ENCODE results near the gene RGS10. TPM values are rescaled to one million over a fixed set of nuclear protein-coding genes. Genes with fewer than 3 reads are reported as not detected.

RGS10 gene
- total and polyA plus RNA-seq, 2 experiments from 2014 or later = 26.9 to 40.3 TPM

DNA sequence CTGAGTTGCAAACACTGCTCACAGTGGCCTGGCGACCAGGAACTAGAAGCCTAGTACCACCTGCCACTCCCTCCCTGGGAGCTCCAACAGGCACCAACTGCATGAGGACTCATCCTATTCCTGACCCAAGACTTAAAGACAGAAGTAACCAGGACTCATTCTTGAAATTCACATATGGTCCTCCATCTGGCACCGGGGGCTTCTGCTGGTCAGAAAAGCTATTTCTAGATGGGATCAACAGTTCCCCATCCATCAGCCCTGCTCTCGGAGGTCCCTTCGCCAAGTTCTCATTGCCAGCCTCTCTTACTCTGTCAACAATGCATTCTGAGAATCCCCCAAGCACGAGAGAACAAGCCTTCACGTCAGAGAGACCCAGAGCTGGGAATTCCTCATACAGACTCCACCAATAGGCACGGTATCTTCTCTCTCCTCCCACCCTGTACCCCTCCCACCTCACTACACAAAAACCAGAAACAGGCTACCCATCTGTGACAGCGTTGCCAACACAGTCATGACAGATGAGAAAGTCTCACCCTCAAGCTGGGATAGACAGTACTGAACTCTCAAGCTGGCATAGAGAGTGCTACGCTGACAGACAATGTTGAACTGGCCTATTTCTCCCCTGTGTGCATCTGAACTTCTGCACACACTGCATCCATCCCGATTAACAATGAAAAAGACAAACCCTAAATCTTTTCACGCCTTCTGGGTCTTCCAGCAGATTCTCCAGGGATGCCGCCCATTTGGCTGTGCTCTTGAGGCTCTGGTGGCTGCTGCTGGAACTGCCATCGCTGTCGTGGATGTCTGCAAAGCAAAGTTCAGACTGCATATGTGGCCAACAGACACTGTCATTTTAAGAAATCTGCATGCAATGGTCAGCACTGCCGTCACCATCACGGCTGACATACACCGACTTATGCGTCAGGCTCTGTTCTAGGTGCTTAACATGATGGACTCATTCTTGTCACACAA is 15.6 kb downstream of the RGS10 start:
- Histone ChIP-seq H3K9me2 (ENCODE audit: insufficient read depth) (no peaks in the 10 kb centered on the region), H3K4me1 (ENCODE audit: insufficient read depth) (peaks cover 8% of the 10 kb centered on the region), H3K36me3 (ENCODE audit: low read depth) (peaks cover 4% of the 10 kb centered on the region; the same call in 1 of the 2 replicates), H3K4me3 (no peak overlapping the region), H3K79me2 (ENCODE audit: insufficient read depth) (peaks cover 63% of the 10 kb centered on the region), H3K9me3 (ENCODE audit: low read depth) (no peaks in the 10 kb centered on the region), H4K20me1 (ENCODE audit: insufficient read depth) (no peaks in the 10 kb centered on the region), H3K4me2 (ENCODE audit: unreplicated experiment) (no peak overlapping the region), H3K9ac (no peak overlapping the region), H2AFZ (no peak overlapping the region), H3K27ac (no peak overlapping the region), H3F3A (ENCODE audit: insufficient read depth) (peaks cover 13% of the 10 kb centered on the region), H3K27me3 (replicated peaks; ENCODE audit: insufficient read depth) (no peaks in the 10 kb centered on the region)
- WGBS, 2 experiments (ENCODE audit: low coverage in 1 of 2, low lambda C conversion rate in 2 of 2, missing lambda C conversion rate in 2 of 2) = 59 to 62% methylated on average over 18 of the region's 18 CpGs
- in situ Hi-C loops (cut with MboI) = no loop called here
- DNase-seq = no peak
- TF ChIP-seq EZH2phosphoT487 (IDR thresholded peaks at IDR 0.05; ENCODE audit: insufficient read depth, low read depth) = no peak
- TF ChIP-seq EZH2 (IDR thresholded peaks at IDR 0.05; ENCODE audit: insufficient read depth, poor library complexity, severe bottlenecking) = no peak

DNA sequence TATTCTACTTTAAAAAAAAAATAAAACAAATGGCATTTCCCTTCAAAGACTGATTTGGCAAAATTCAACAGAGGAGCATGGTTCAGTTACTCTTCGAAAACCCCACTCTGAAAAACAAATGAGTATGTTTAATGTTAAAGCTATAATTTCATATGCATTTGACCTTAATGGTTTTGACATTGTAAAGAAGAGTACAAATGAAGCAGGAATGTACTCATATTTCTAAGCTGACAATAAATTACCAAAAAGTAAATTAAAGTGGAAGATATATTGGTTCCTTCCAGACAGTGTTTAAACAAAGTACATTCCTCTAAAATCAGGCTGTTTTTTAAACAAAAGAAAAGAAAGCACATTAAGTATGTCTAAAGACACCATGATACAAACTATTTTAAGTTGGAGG is 16.4 kb downstream of the RGS10 start:
- Histone ChIP-seq H3K9me3 (ENCODE audit: low read depth) (no peaks in the 10 kb centered on the region), H3K4me1 (ENCODE audit: insufficient read depth) (peaks cover 15% of the 10 kb centered on the region), H4K20me1 (ENCODE audit: insufficient read depth) (no peaks in the 10 kb centered on the region), H3F3A (ENCODE audit: insufficient read depth) (peaks cover 16% of the 10 kb centered on the region), H3K27ac (no peak overlapping the region), H3K4me2 (ENCODE audit: unreplicated experiment) (no peak overlapping the region), H2AFZ (no peak overlapping the region), H3K4me3 (no peak overlapping the region), H3K79me2 (ENCODE audit: insufficient read depth) (peaks cover 56% of the 10 kb centered on the region), H3K9me2 (ENCODE audit: insufficient read depth) (no peaks in the 10 kb centered on the region), H3K27me3 (replicated peaks; ENCODE audit: insufficient read depth) (no peaks in the 10 kb centered on the region), H3K36me3 (ENCODE audit: low read depth) (peaks cover 4% of the 10 kb centered on the region; the same call in 1 of the 2 replicates), H3K9ac (no peak overlapping the region)
- 93 to 95% methylated on average over 1 of the region's 1 CpG for WGBS, 2 experiments (ENCODE audit: low coverage in 1 of 2, low lambda C conversion rate in 2 of 2, missing lambda C conversion rate in 2 of 2)
- TF ChIP-seq EZH2 (IDR thresholded peaks at IDR 0.05; ENCODE audit: insufficient read depth, poor library complexity, severe bottlenecking) (no peak), EZH2phosphoT487 (IDR thresholded peaks at IDR 0.05; ENCODE audit: insufficient read depth, low read depth) (no peak)
- no peak for DNase-seq
- in situ Hi-C loops (cut with MboI) = no loop called here

DNA sequence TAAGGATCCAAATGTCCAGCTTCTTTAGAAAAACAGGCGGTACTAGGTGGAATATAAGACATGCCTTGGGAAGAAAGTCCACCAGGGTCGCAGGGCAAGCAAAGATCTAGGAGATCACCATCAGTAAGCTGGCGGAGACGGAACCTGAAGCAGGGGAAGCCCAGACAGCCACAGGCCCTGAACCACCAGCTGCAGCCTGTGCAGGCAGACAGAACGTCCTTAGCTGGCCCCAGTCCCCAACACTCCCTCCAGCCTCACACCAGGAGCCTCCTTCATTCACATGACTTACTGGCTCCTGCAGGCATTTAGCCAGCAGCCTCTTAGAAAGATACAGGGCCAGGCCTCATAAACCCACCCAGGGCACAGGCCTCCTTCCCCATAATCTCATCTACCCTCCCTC is 17.4 kb downstream of the RGS10 start:
- in situ Hi-C loops (cut with MboI) = no loop called here
- Histone ChIP-seq H3K36me3 (ENCODE audit: low read depth) (peaks cover 4% of the 10 kb centered on the region; the same call in 1 of the 2 replicates), H3K4me3 (no peak overlapping the region), H3K4me2 (ENCODE audit: unreplicated experiment) (no peak overlapping the region), H3K9ac (no peak overlapping the region), H2AFZ (no peak overlapping the region), H3K27ac (no peak overlapping the region), H3K27me3 (replicated peaks; ENCODE audit: insufficient read depth) (no peaks in the 10 kb centered on the region), H3K9me3 (ENCODE audit: low read depth) (no peaks in the 10 kb centered on the region), H3K9me2 (ENCODE audit: insufficient read depth) (no peaks in the 10 kb centered on the region), H4K20me1 (ENCODE audit: insufficient read depth) (no peaks in the 10 kb centered on the region), H3F3A (ENCODE audit: insufficient read depth) (peaks cover 15% of the 10 kb centered on the region), H3K79me2 (ENCODE audit: insufficient read depth) (peaks cover 45% of the 10 kb centered on the region), H3K4me1 (ENCODE audit: insufficient read depth) (peaks cover 16% of the 10 kb centered on the region)
- no peak for TF ChIP-seq EZH2phosphoT487 (IDR thresholded peaks at IDR 0.05; ENCODE audit: insufficient read depth, low read depth)
- TF ChIP-seq EZH2 (IDR thresholded peaks at IDR 0.05; ENCODE audit: insufficient read depth, poor library complexity, severe bottlenecking) = no peak
- WGBS, 2 experiments (ENCODE audit: low coverage in 1 of 2, low lambda C conversion rate in 2 of 2, missing lambda C conversion rate in 2 of 2) = 88 to 93% methylated on average over 5 of the region's 5 CpGs
- DNase-seq = no peak

DNA sequence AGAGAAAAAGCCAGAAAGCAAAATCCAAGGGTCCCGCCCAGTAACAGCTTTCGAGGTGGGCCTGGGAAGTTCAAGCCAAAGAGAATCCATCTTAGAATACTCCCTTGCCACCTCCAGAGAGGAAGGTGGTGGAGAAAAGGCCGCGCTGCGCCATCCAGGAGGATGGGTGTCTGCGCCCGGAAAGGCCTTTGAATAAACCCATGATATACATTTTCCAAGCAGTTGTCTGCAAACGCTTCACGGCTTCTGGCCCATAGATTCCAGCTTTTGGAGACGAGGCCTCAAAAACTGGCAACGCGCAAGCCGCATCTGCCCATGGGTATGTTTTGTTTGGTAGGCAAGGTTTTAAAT is 17.8 kb downstream of the RGS10 start:
- H2AFZ ChIP-seq = no peak overlapping the region
- no peaks in the 10 kb centered on the region for H3K9me2 ChIP-seq (ENCODE audit: insufficient read depth)
- peaks cover 4% of the 10 kb centered on the region; the same call in 1 of the 2 replicates for H3K36me3 ChIP-seq (ENCODE audit: low read depth)
- no peak for DNase-seq
- H3K79me2 ChIP-seq (ENCODE audit: insufficient read depth) = peaks cover 41% of the 10 kb centered on the region
- no peak overlapping the region for H3K27ac ChIP-seq
- no peaks in the 10 kb centered on the region for H3K9me3 ChIP-seq (ENCODE audit: low read depth)
- H3K4me1 ChIP-seq (ENCODE audit: insufficient read depth) = peaks cover 16% of the 10 kb centered on the region
- H3F3A ChIP-seq (ENCODE audit: insufficient read depth) = peaks cover 15% of the 10 kb centered on the region
- TF ChIP-seq EZH2 (IDR thresholded peaks at IDR 0.05; ENCODE audit: insufficient read depth, poor library complexity, severe bottlenecking) = no peak
- no peak for TF ChIP-seq EZH2phosphoT487 (IDR thresholded peaks at IDR 0.05; ENCODE audit: insufficient read depth, low read depth)
- H3K9ac ChIP-seq = no peak overlapping the region
- no peaks in the 10 kb centered on the region for H3K27me3 ChIP-seq (replicated peaks; ENCODE audit: insufficient read depth)
- no peak overlapping the region for H3K4me3 ChIP-seq
- H4K20me1 ChIP-seq (ENCODE audit: insufficient read depth) = no peaks in the 10 kb centered on the region
- WGBS, 2 experiments (ENCODE audit: low coverage in 1 of 2, low lambda C conversion rate in 2 of 2, missing lambda C conversion rate in 2 of 2) = 96 to 98% methylated on average over 13 of the region's 13 CpGs
- no peak overlapping the region for H3K4me2 ChIP-seq (ENCODE audit: unreplicated experiment)
- in situ Hi-C loops (cut with MboI) = no loop called here

Data from GM23248 (cell line).